ENCODE data around the gene TDRD7. TPM values are rescaled to one million over a fixed set of nuclear protein-coding genes. Genes with fewer than 3 reads are reported as not detected.

Gene TDRD7
- total RNA-seq, 1 experiment from 2014 or later: 23.4 TPM

GRCh38 chr9:97527626-97528528 lies 116.0 kb downstream of the TDRD7 start:
- no peak overlapping the region for H3K4me2 ChIP-seq (ENCODE audit: low read depth, low read length, poor library complexity, severe bottlenecking)

GRCh38 chr9:97528529-97529230 lies 116.8 kb downstream of the TDRD7 start:
- Histone ChIP-seq H3K4me2 (ENCODE audit: low read depth, low read length, poor library complexity, severe bottlenecking) (no peak overlapping the region), H3K4me3 (ENCODE audit: low read length) (no peak overlapping the region), H3K36me3 (ENCODE audit: insufficient read depth, low read length) (no peaks in the 10 kb centered on the region), H3K4me1 (ENCODE audit: low read length) (no peaks in the 10 kb centered on the region), H3K27me3 (ENCODE audit: low read length) (no peaks in the 10 kb centered on the region), H2AFZ (ENCODE audit: low read length) (no peak overlapping the region), H3K27ac (ENCODE audit: low read length) (no peak overlapping the region), H3K9me2 (replicated peaks; ENCODE audit: insufficient read depth, low read length) (no peaks in the 10 kb centered on the region), H3K79me2 (ENCODE audit: low read length) (no peaks in the 10 kb centered on the region), H3K9me3 (ENCODE audit: low read length) (no peaks in the 10 kb centered on the region), H4K20me1 (ENCODE audit: insufficient read depth, low read depth, low read length) (no peaks in the 10 kb centered on the region), H3K9ac (ENCODE audit: low read length) (no peak overlapping the region)
- DNase-seq: no peak

More at GRCh38 chr9:97527626-97528528, 116.0 kb downstream of the TDRD7 start:
- no peaks in the 10 kb centered on the region for H3K27me3 ChIP-seq (ENCODE audit: low read length)
- no peak overlapping the region for H3K9ac ChIP-seq (ENCODE audit: low read length)
- H3K27ac ChIP-seq (ENCODE audit: low read length): no peak overlapping the region
- no peaks in the 10 kb centered on the region for H3K4me1 ChIP-seq (ENCODE audit: low read length)
- no peak overlapping the region for H2AFZ ChIP-seq (ENCODE audit: low read length)
- no peaks in the 10 kb centered on the region for H3K79me2 ChIP-seq (ENCODE audit: low read length)
- H3K4me3 ChIP-seq (ENCODE audit: low read length): no peak overlapping the region
- no peaks in the 10 kb centered on the region for H3K36me3 ChIP-seq (ENCODE audit: insufficient read depth, low read length)
- no peak for DNase-seq
- H3K9me3 ChIP-seq (ENCODE audit: low read length): no peaks in the 10 kb centered on the region
- H4K20me1 ChIP-seq (ENCODE audit: insufficient read depth, low read depth, low read length): no peaks in the 10 kb centered on the region
- no peaks in the 10 kb centered on the region for H3K9me2 ChIP-seq (replicated peaks; ENCODE audit: insufficient read depth, low read length)

- H2AFZ ChIP-seq (ENCODE audit: low read length): no peak overlapping the region
- no peaks in the 10 kb centered on the region for H3K27me3 ChIP-seq (ENCODE audit: low read length)
- no peak overlapping the region for H3K4me2 ChIP-seq (ENCODE audit: low read depth, low read length, poor library complexity, severe bottlenecking)
Measured at GRCh38 chr9:97529363-97530076, 117.6 kb downstream of the TDRD7 start.

GRCh38 chr9:97531888-97532376 lies 120.0 kb downstream of the TDRD7 start:
- no peak overlapping the region for H3K4me3 ChIP-seq (ENCODE audit: low read length)
- no peaks in the 10 kb centered on the region for H4K20me1 ChIP-seq (ENCODE audit: insufficient read depth, low read depth, low read length)
- no peaks in the 10 kb centered on the region for H3K9me2 ChIP-seq (replicated peaks; ENCODE audit: insufficient read depth, low read length)
- no peaks in the 10 kb centered on the region for H3K36me3 ChIP-seq (ENCODE audit: insufficient read depth, low read length)
- H3K4me2 ChIP-seq (ENCODE audit: low read depth, low read length, poor library complexity, severe bottlenecking): no peak overlapping the region
- H3K79me2 ChIP-seq (ENCODE audit: low read length): no peaks in the 10 kb centered on the region
- DNase-seq: no peak
- H3K9ac ChIP-seq (ENCODE audit: low read length): no peak overlapping the region
- H3K27ac ChIP-seq (ENCODE audit: low read length): no peak overlapping the region
- no peaks in the 10 kb centered on the region for H3K4me1 ChIP-seq (ENCODE audit: low read length)
- no peak overlapping the region for H2AFZ ChIP-seq (ENCODE audit: low read length)
- no peaks in the 10 kb centered on the region for H3K27me3 ChIP-seq (ENCODE audit: low read length)
- H3K9me3 ChIP-seq (ENCODE audit: low read length): no peaks in the 10 kb centered on the region

More at GRCh38 chr9:97529363-97530076, 117.6 kb downstream of the TDRD7 start:
- H4K20me1 ChIP-seq (ENCODE audit: insufficient read depth, low read depth, low read length): no peaks in the 10 kb centered on the region
- no peaks in the 10 kb centered on the region for H3K9me2 ChIP-seq (replicated peaks; ENCODE audit: insufficient read depth, low read length)
- no peaks in the 10 kb centered on the region for H3K9me3 ChIP-seq (ENCODE audit: low read length)
- no peaks in the 10 kb centered on the region for H3K36me3 ChIP-seq (ENCODE audit: insufficient read depth, low read length)
- DNase-seq: no peak
- no peak overlapping the region for H3K9ac ChIP-seq (ENCODE audit: low read length)
- H3K79me2 ChIP-seq (ENCODE audit: low read length): no peaks in the 10 kb centered on the region
- H3K27ac ChIP-seq (ENCODE audit: low read length): no peak overlapping the region
- no peak overlapping the region for H3K4me3 ChIP-seq (ENCODE audit: low read length)
- H3K4me1 ChIP-seq (ENCODE audit: low read length): no peaks in the 10 kb centered on the region

GRCh38 chr9:97534185-97534584 lies 122.3 kb downstream of the TDRD7 start:
- DNase-seq: no peak
- Histone ChIP-seq H3K79me2 (ENCODE audit: low read length) (no peaks in the 10 kb centered on the region), H2AFZ (ENCODE audit: low read length) (no peak overlapping the region), H3K27me3 (ENCODE audit: low read length) (no peaks in the 10 kb centered on the region), H3K9me2 (replicated peaks; ENCODE audit: insufficient read depth, low read length) (no peaks in the 10 kb centered on the region), H3K4me2 (ENCODE audit: low read depth, low read length, poor library complexity, severe bottlenecking) (no peak overlapping the region), H4K20me1 (ENCODE audit: insufficient read depth, low read depth, low read length) (no peaks in the 10 kb centered on the region), H3K4me3 (ENCODE audit: low read length) (no peak overlapping the region), H3K36me3 (ENCODE audit: insufficient read depth, low read length) (no peaks in the 10 kb centered on the region), H3K4me1 (ENCODE audit: low read length) (no peaks in the 10 kb centered on the region), H3K27ac (ENCODE audit: low read length) (no peak overlapping the region), H3K9me3 (ENCODE audit: low read length) (no peaks in the 10 kb centered on the region), H3K9ac (ENCODE audit: low read length) (no peak overlapping the region)

- no peaks in the 10 kb centered on the region for H3K4me1 ChIP-seq (ENCODE audit: low read length)
- H3K9me2 ChIP-seq (replicated peaks; ENCODE audit: insufficient read depth, low read length): no peaks in the 10 kb centered on the region
- no peak overlapping the region for H3K9ac ChIP-seq (ENCODE audit: low read length)
- H3K79me2 ChIP-seq (ENCODE audit: low read length): no peaks in the 10 kb centered on the region
- no peaks in the 10 kb centered on the region for H3K9me3 ChIP-seq (ENCODE audit: low read length)
- H3K27me3 ChIP-seq (ENCODE audit: low read length): no peaks in the 10 kb centered on the region
- no peak overlapping the region for H2AFZ ChIP-seq (ENCODE audit: low read length)
- H3K4me2 ChIP-seq (ENCODE audit: low read depth, low read length, poor library complexity, severe bottlenecking): no peak overlapping the region
- H4K20me1 ChIP-seq (ENCODE audit: insufficient read depth, low read depth, low read length): no peaks in the 10 kb centered on the region
- H3K4me3 ChIP-seq (ENCODE audit: low read length): no peak overlapping the region
- H3K27ac ChIP-seq (ENCODE audit: low read length): no peak overlapping the region
- DNase-seq: no peak
- H3K36me3 ChIP-seq (ENCODE audit: insufficient read depth, low read length): no peaks in the 10 kb centered on the region
Measured at GRCh38 chr9:97534961-97535594, 123.2 kb downstream of the TDRD7 start.

- no peak overlapping the region for H3K4me2 ChIP-seq (ENCODE audit: low read depth, low read length, poor library complexity, severe bottlenecking)
- no peaks in the 10 kb centered on the region for H3K79me2 ChIP-seq (ENCODE audit: low read length)
- H2AFZ ChIP-seq (ENCODE audit: low read length): no peak overlapping the region
- no peaks in the 10 kb centered on the region for H3K36me3 ChIP-seq (ENCODE audit: insufficient read depth, low read length)
- no peaks in the 10 kb centered on the region for H3K27me3 ChIP-seq (ENCODE audit: low read length)
- no peak overlapping the region for H3K27ac ChIP-seq (ENCODE audit: low read length)
- H3K9ac ChIP-seq (ENCODE audit: low read length): no peak overlapping the region
- no peak overlapping the region for H3K4me3 ChIP-seq (ENCODE audit: low read length)
- no peak for DNase-seq
- no peaks in the 10 kb centered on the region for H3K9me2 ChIP-seq (replicated peaks; ENCODE audit: insufficient read depth, low read length)
- no peaks in the 10 kb centered on the region for H3K9me3 ChIP-seq (ENCODE audit: low read length)
- H4K20me1 ChIP-seq (ENCODE audit: insufficient read depth, low read depth, low read length): no peaks in the 10 kb centered on the region
- H3K4me1 ChIP-seq (ENCODE audit: low read length): no peaks in the 10 kb centered on the region
Measured at GRCh38 chr9:97535771-97536170, 123.9 kb downstream of the TDRD7 start.

Measured in Karpas-422 (cell line).